Activated CD4-positive, alpha-beta memory T cell treated with anti-CD3 and anti-CD28 coated beads for 36 hours (primary cell): ENCODE results near the gene CGB1. TPM values are rescaled to one million over a fixed set of nuclear protein-coding genes. Genes with fewer than 3 reads are reported as not detected.
"Not testable (repeated sequence)": the region's sequence is repeated elsewhere in the genome, so short reads cannot be mapped to it uniquely, and the experiment has no call there.

Source experiments
- CTCF ChIA-PET: fragments of 350-600 bp; sonication (Branson Sonifier 250); formaldehyde crosslinking; loops from one replicate; lab custom pipeline; 2021; ENCODE audit warnings: antibody characterized with exemption, inconsistent platforms; lab: Charles Lee
- POLR2A ChIA-PET: fragments of 350-600 bp; sonication (Branson Sonifier 250); formaldehyde crosslinking; loops from one replicate; lab custom pipeline; 2021; ENCODE audit warnings: antibody characterized with exemption; lab: Charles Lee
- DNase-seq: peaks from one replicate; pipeline ENCODE4 v3.0.0-alpha.2; 2020
- H3K27ac Mint-ChIP-seq: one replicate; pipeline ENCODE4 v1.8.0; 2021; ENCODE audit warnings: mixed read lengths
- H3K27me3 Mint-ChIP-seq: one replicate; pipeline ENCODE4 v1.8.0; 2021; ENCODE audit warnings: mixed read lengths
- H3K36me3 Mint-ChIP-seq: one replicate; pipeline ENCODE4 v1.8.0; 2021; ENCODE audit warnings: mixed read lengths
- H3K4me1 Mint-ChIP-seq: one replicate; pipeline ENCODE4 v1.8.0; 2021; ENCODE audit warnings: low read depth, mixed read lengths
- H3K4me3 Mint-ChIP-seq: one replicate; pipeline ENCODE4 v1.8.0; 2021; ENCODE audit warnings: mild to moderate bottlenecking, mixed read lengths
- H3K9me3 Mint-ChIP-seq: one replicate; pipeline ENCODE4 v1.8.0; 2021; ENCODE audit warnings: mixed read lengths
- intact Hi-C: fragments of 100-400 bp; cut with micrococcal nuclease; formaldehyde crosslinking; loops from one replicate; pipeline ENCODE4 v1.15.1; 2023
- total RNA-seq, 2 experiments: library from RNA; stranded (reverse); gene quantifications; one replicate each; pipeline ENCODE4 v1.2.3, GENCODE V29; 2021

CGB1 gene
- not detected for total RNA-seq

DNA sequence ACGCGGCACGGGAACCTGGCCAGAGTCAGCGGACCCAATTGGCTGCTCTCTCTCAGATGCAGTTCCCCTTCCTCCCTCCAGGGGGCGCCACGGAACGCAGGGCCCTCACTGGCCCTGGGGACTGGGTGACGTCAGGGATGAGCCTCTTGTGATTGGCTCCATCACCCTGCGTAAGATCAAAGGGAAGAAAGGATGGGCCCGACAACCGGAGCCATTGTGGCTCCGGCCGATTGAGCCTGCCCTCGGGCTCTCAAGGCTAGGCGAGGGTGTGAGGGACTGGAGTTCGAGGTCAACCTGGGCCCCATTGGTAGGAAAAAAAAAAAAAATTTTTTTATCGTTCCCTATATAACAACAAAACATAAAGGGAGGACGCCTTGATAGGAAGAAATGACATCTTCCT is at the start of gene CGB1:
Gene CGB1 (minus strand): TSS at position 81 of the 400 bp plus-strand sequence. CDS start 184 bp downstream, outside the sequence.
- DNase-seq = peak; percentile 74
- CTCF ChIA-PET, intact Hi-C loops, H3K36me3 Mint-ChIP-seq, POLR2A ChIA-PET, H3K4me1 Mint-ChIP-seq, H3K27ac Mint-ChIP-seq, H3K27me3 Mint-ChIP-seq, H3K4me3 Mint-ChIP-seq, H3K9me3 Mint-ChIP-seq: not testable (repeated sequence)

DNA sequence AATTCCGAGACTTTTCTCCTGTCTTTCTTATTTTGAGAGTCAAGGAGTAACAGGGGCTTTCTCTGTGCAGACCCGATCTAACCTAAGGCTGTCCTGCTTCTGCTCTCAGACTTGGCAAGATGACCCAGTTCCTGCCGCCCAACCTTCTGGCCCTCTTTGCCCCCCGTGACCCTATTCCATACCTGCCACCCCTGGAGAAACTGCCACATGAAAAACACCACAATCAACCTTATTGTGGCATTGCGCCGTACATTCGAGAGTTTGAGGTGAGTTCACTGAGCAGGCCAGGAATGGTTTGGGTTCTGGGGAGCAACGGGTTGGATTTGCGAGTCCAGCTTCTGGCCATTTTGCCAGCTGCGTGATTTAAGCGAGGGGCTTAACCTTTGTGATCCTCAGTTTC is 49.6 kb upstream of the CGB1 start:
- intact Hi-C loops = loop anchor here (10.0 kb wide), 1 partner anchor 91 kb away; the partner anchor contains the start of genes GYS1 and RUVBL2
- Mint-ChIP-seq H3K36me3 (peaks cover 38% of the 10 kb centered on the region), H3K9me3 (no peaks in the 10 kb centered on the region), H3K27ac (peak overlapping the region; percentile 82), H3K4me1 (peaks cover 39% of the 10 kb centered on the region), H3K4me3 (peak overlapping the region; percentile 96), H3K27me3 (no peaks in the 10 kb centered on the region)
- POLR2A ChIA-PET = interaction anchor here (0.8 kb wide), 1 partner anchor 28 kb away, joined by 3 read pairs; the partner anchor contains the start of gene LIN7B
- CTCF ChIA-PET = interaction anchor here (1.2 to 4.0 kb wide), 5 partner anchors 9 to 62 kb away, joined by 3 to 42 read pairs (median 6); no protein-coding TSS in a partner anchor
- no peak for DNase-seq

- CTCF ChIA-PET = interaction anchor here (1.2 to 4.0 kb wide), 4 partner anchors 9 to 62 kb away, joined by 3 to 42 read pairs (median 6); no protein-coding TSS in a partner anchor
- intact Hi-C loops = loop anchor here (1.0 to 10.0 kb wide), 3 partner anchors 33 to 440 kb away; partner anchors contain the start of genes C19orf73, CA11, GYS1 and PPFIA3
- POLR2A ChIA-PET = interaction anchor here (0.8 kb wide), 1 partner anchor 28 kb away, joined by 3 read pairs; the partner anchor contains the start of gene LIN7B
These were observed 49.2 kb upstream of the CGB1 start for GRCh38 chr19:49085868-49086232.

DNA sequence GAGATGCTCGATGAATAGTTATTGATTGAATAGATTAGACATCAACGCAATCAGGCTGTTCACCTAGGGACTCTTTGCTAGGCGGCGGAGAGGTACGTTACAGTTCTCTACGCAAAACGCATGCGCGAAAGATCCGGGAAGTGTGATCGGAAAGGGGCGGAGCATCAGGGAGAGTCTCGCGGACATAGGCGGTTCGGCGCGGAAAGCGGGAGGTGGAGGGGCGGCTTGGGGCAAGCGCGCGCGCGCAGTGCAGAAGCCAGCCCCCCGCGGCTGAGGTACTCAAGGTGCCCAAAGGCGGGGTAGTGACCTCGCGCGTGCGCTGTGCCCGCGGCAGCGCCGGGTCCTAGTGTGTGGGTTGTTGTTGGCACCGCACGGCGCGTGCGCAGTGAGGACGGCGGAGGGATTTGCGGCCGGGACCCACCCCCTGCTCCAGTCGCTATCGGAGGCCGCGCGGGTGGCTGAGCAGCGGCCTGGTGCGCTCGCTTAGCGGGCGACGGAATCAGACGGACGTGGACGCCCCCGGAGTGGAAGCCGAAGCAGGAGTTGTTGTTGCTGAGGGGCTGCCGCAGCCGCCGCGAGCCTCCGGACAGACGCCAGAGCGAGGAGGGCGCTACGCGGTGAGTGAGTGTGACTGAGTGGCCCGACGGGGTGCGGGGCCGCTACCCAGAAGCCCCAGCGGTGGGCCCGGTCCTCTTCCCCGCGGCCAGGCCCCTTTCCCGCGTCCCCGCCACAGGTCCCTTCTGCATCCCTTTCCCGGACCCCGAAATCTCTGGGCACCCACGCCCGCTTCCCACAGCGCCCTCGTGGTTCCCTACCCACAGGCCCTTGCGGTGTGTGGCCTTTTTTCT is 48.5 kb upstream of the CGB1 start, which contains the start of gene SNRNP70:
Gene SNRNP70 (plus strand): TSS at position 432 of the 848 bp plus-strand sequence. CDS start 964 bp downstream, outside the sequence.
- Mint-ChIP-seq H3K9me3 (no peaks in the 10 kb centered on the region), H3K4me1 (peaks cover 31% of the 10 kb centered on the region), H3K4me3 (peak within 1 kb of the TSS; percentile 96), H3K27ac (peak within 1 kb of the TSS; percentile 82), H3K36me3 (peaks cover 29% of the 10 kb centered on the region), H3K27me3 (no peaks in the 10 kb centered on the region)
- POLR2A ChIA-PET = no interaction called here
- intact Hi-C loops = loop anchor here (1.0 to 10.0 kb wide), 3 partner anchors 34 to 439 kb away; partner anchors contain the start of genes C19orf73, CA11, GYS1 and PPFIA3
- CTCF ChIA-PET = interaction anchor here (2.5 to 4.0 kb wide), 2 partner anchors 13 to 21 kb away, joined by 8 to 42 read pairs; no protein-coding TSS in a partner anchor
- peak; percentile 99 for DNase-seq

More at GRCh38 chr19:49085868-49086232, 49.2 kb upstream of the CGB1 start:
- peak overlapping the region; percentile 82 for H3K27ac Mint-ChIP-seq
- DNase-seq = no peak
- H3K9me3 Mint-ChIP-seq = no peaks in the 10 kb centered on the region
- peak overlapping the region; percentile 96 for H3K4me3 Mint-ChIP-seq
- peaks cover 37% of the 10 kb centered on the region for H3K4me1 Mint-ChIP-seq
- peaks cover 35% of the 10 kb centered on the region for H3K36me3 Mint-ChIP-seq
- H3K27me3 Mint-ChIP-seq = no peaks in the 10 kb centered on the region

GRCh38 chr19:49084206-49085019 is 47.7 kb upstream of the CGB1 start:
- H3K4me3 Mint-ChIP-seq = peak overlapping the region; percentile 96
- DNase-seq = no peak
- H3K9me3 Mint-ChIP-seq = no peaks in the 10 kb centered on the region
- H3K4me1 Mint-ChIP-seq = peaks cover 29% of the 10 kb centered on the region
- POLR2A ChIA-PET = no interaction called here
- H3K27ac Mint-ChIP-seq = peak overlapping the region; percentile 82
- CTCF ChIA-PET = no interaction called here
- H3K36me3 Mint-ChIP-seq = peaks cover 27% of the 10 kb centered on the region
- H3K27me3 Mint-ChIP-seq = no peaks in the 10 kb centered on the region
- intact Hi-C loops = loop anchor here (1.0 to 10.0 kb wide), 3 partner anchors 35 to 438 kb away; partner anchors contain the start of genes C19orf73, CA11, GYS1 and PPFIA3

DNA sequence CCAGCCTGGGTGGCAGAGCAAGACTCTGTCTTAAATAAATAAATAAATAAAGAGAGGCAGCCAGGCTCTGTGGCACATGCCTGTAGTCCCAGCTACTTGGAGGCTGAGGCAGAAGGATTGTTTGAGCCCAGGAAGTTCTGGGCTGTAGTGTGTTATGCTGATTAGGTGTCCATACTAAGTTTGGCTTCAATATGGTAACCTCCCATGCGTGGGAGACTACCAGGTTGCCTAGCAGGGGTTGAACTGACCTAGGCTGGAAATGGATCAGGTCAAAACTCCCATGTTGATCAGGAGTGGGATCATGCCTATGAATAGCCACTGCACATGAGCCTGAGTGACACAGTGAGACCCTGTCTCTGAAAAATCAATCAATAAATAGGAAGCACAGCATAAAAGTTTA is 44.6 kb upstream of the CGB1 start:
- ChIA-PET CTCF (interaction anchor here (2.3 kb wide), 1 partner anchor 17 kb away, joined by 13 read pairs; no protein-coding TSS in a partner anchor), POLR2A (no interaction called here)
- no peaks in the 10 kb centered on the region for H3K9me3 Mint-ChIP-seq
- H3K27ac Mint-ChIP-seq = no peak overlapping the region
- H3K4me3 Mint-ChIP-seq = no peak overlapping the region
- H3K4me1 Mint-ChIP-seq = peaks cover 12% of the 10 kb centered on the region
- intact Hi-C loops = loop anchor here (10.0 kb wide), 1 partner anchor 86 kb away; the partner anchor contains the start of genes GYS1 and RUVBL2
- no peak for DNase-seq
- H3K27me3 Mint-ChIP-seq = peaks cover 2% of the 10 kb centered on the region
- peaks cover 8% of the 10 kb centered on the region for H3K36me3 Mint-ChIP-seq

DNA sequence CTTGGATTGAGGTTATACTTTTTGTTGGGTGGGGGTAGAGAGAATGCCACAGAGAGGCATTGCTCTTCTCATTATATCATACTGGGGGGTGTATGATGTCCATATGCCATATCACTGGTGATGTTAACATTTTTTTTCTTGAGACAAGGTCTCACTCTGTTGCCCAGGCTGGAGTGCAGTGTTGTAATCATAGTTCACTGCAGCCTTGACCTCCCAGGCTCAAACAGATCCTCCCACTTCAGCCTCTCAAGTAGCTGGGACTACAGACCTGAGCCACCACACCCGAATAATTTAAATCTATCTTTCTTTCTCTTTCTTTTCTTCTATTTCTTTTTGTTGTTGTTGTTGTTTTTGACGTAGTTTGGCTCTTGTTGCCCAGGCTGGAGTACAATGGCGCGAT is 43.7 kb upstream of the CGB1 start:
- intact Hi-C loops = loop anchor here (10.0 kb wide), 1 partner anchor 86 kb away; the partner anchor contains the start of genes GYS1 and RUVBL2
- peaks cover 3% of the 10 kb centered on the region for H3K36me3 Mint-ChIP-seq
- peaks cover 7% of the 10 kb centered on the region for H3K4me1 Mint-ChIP-seq
- DNase-seq = no peak
- H3K4me3 Mint-ChIP-seq = no peak overlapping the region
- ChIA-PET CTCF (interaction anchor here (0.6 kb wide), 1 partner anchor 87 kb away, joined by 3 read pairs; the partner anchor contains the start of genes GYS1 and RUVBL2), POLR2A (no interaction called here)
- H3K27ac Mint-ChIP-seq = no peak overlapping the region
- no peaks in the 10 kb centered on the region for H3K9me3 Mint-ChIP-seq
- peaks cover 6% of the 10 kb centered on the region for H3K27me3 Mint-ChIP-seq

- intact Hi-C loops = loop anchor here (2.0 kb wide), 1 partner anchor 72 kb away; no protein-coding TSS in a partner anchor
- H3K9me3 Mint-ChIP-seq, H3K27ac Mint-ChIP-seq, H3K4me3 Mint-ChIP-seq, POLR2A ChIA-PET, H3K36me3 Mint-ChIP-seq: not testable (repeated sequence)
- H3K4me1 Mint-ChIP-seq = peaks cover 11% of the 10 kb centered on the region
- CTCF ChIA-PET = interaction anchor here (0.6 to 2.6 kb wide), 6 partner anchors 15 to 124 kb away, joined by 3 to 8 read pairs (median 4); no protein-coding TSS in a partner anchor
- H3K27me3 Mint-ChIP-seq = peaks cover 36% of the 10 kb centered on the region
- DNase-seq = peak; percentile 45
These were observed 38.2 kb upstream of the CGB1 start for GRCh38 chr19:49074869-49075268.

DNA sequence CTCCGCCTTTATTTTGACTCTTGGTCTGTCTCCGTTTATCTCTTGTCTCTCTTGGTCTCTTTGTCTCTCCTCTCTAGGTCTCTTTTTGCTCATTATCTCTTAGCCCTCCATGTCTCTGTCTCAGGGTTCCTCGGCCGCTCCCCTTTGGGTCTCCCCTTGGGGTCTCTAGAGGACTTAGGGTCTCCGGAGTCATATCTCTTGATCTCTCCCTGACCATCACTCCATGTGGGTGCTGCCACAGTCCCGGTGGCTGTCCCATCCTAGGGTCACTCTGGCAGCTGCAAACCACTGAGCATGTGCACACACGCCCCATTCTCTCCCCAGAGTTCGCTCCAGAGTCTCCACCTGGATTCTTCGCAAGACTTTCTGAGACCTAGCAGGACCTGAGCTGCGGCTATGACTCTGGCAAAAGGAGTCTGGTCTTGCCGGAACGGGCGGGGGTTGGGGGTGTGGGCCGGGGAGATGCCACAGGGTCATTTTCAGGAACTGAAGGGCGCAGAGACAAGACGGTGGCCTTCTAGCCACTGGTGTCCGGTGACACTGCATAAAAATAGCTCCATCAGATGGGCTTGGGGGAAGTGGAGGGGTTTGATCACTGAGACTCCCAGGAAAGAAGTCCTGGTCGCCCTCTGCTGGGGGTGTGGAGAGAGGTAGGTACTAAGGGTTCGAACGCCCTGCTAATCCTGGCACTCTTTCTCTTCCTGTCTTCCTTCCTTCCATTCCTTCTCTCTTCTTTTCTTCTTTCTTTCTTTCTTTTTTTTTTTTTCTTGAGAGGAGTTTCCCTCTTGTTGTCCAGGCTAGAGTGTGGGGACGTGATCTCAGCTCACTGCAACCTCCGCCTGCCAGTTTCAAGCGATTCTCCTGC is 37.1 kb upstream of the CGB1 start:
- H3K36me3 Mint-ChIP-seq = no peaks in the 10 kb centered on the region
- H3K27me3 Mint-ChIP-seq = peaks cover 45% of the 10 kb centered on the region
- ChIA-PET POLR2A (no interaction called here), CTCF (interaction anchor here (0.7 to 2.6 kb wide), 8 partner anchors 8 to 125 kb away, joined by 3 to 8 read pairs (median 4); partner anchors contain the start of genes GYS1 and RUVBL2)
- no peak for DNase-seq
- intact Hi-C loops = loop anchor here (2.0 kb wide), 1 partner anchor 73 kb away; no protein-coding TSS in a partner anchor
- H3K27ac Mint-ChIP-seq = no peak overlapping the region
- peaks cover 11% of the 10 kb centered on the region for H3K4me1 Mint-ChIP-seq
- no peak overlapping the region for H3K4me3 Mint-ChIP-seq
- no peaks in the 10 kb centered on the region for H3K9me3 Mint-ChIP-seq

DNA sequence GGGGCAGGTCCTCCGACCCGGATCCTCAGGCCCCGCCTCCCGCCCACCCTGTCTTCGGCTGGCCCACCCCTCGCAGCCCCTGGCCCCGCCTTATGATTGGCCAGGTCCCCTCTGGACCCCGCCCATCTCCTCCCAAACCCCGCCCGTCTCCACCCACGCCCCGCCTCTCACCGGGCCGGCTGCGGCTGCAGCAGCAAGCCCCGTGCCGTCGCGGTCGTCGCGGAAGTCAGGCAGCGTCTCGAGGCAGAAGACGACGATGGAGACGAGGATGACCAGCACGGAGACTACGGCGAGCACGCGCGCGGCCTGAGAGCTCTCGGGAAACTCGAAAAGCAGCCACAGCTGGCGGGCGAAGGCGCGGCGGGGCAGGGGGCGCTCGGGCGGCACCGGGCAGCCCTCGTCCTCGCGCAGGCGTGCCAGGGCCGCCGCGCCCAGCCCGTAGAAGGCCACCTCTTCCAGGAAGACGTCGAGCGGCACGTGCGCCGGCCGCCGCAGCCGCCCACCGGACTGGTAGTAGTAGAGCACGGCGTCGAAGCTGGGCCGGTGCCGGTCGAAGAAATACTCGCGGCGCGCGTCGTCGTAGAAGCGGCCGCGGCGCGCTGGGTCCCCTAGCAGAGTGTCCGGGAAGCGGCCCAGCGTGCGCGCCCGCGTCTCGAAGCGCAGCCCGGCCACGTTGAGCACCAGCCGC is 35.3 kb upstream of the CGB1 start:
- peaks cover 11% of the 10 kb centered on the region for H3K4me1 Mint-ChIP-seq
- no peaks in the 10 kb centered on the region for H3K36me3 Mint-ChIP-seq
- POLR2A ChIA-PET = no interaction called here
- no peak overlapping the region for H3K27ac Mint-ChIP-seq
- intact Hi-C loops = no loop called here
- H3K9me3 Mint-ChIP-seq = no peaks in the 10 kb centered on the region
- H3K4me3 Mint-ChIP-seq = no peak overlapping the region
- peaks cover 54% of the 10 kb centered on the region for H3K27me3 Mint-ChIP-seq
- CTCF ChIA-PET = interaction anchor here (0.7 to 1.6 kb wide), 2 partner anchors 63 to 74 kb away, joined by 3 to 4 read pairs; no protein-coding TSS in a partner anchor
- peak; percentile 34 for DNase-seq
